SJCRH30 (cell line): Measurements from ENCODE around the gene RIC1. TPM values are rescaled to one million over a fixed set of nuclear protein-coding genes. Genes with fewer than 3 reads are reported as not detected.
"Not testable (repeated sequence)": the region's sequence is repeated elsewhere in the genome, so short reads cannot be mapped to it uniquely, and the experiment has no call there.

ENCODE experiments used
- DNase-seq, 2 experiments: peaks; one replicate each; pipeline ENCODE4 v3.0.0-alpha.2; 2015 to 2020
- H3K27ac ChIP-seq: fragments of 250-450 bp; sonication (Bioruptor Pico); 2 replicates; pipeline ENCODE4 v1.5.1; 2020; ENCODE audit warnings: mild to moderate bottlenecking, moderate library complexity
- H3K27me3 ChIP-seq: fragments of 250-450 bp; sonication (Bioruptor Pico); 2 replicates; pipeline ENCODE4 v1.5.1; 2020; ENCODE audit warnings: mild to moderate bottlenecking, moderate library complexity
- H3K36me3 ChIP-seq: fragments of 250-450 bp; sonication (Bioruptor Pico); 2 replicates; pipeline ENCODE4 v1.5.1; 2020; ENCODE audit warnings: mild to moderate bottlenecking, moderate library complexity
- H3K4me1 ChIP-seq: fragments of 250-450 bp; sonication (Bioruptor Pico); 2 replicates; pipeline ENCODE4 v1.5.1; 2020; ENCODE audit warnings: mild to moderate bottlenecking, moderate library complexity
- H3K4me3 ChIP-seq: fragments of 250-450 bp; sonication (Bioruptor Pico); 2 replicates; pipeline ENCODE4 v1.5.1; 2020; ENCODE audit warnings: mild to moderate bottlenecking, moderate library complexity
- H3K9me3 ChIP-seq: fragments of 250-450 bp; sonication (Bioruptor Pico); replicated peaks from 2 replicates; pipeline ENCODE4 v1.5.1; 2020; ENCODE audit warnings: mild to moderate bottlenecking, moderate library complexity
- total RNA-seq: library from RNA; depleted of rRNA; stranded (reverse); fragments of >200 nt; shearing (Covaris generic); gene quantifications from 2 replicates; pipeline ENCODE4 v1.2.3, GENCODE V29; 2014

Gene RIC1
- total RNA-seq, 1 experiment from 2014 or later = 30.9 TPM

GRCh38 chr9:5787759-5788302 is 158.9 kb downstream of the RIC1 start:
- H3K4me1 ChIP-seq = no peaks in the 10 kb centered on the region
- no peak for DNase-seq
- no peak overlapping the region for H3K4me3 ChIP-seq
- no peak overlapping the region for H3K27ac ChIP-seq
- H3K9me3 ChIP-seq = no peaks in the 10 kb centered on the region
- H3K36me3 ChIP-seq = no peaks in the 10 kb centered on the region
- H3K27me3 ChIP-seq = no peaks in the 10 kb centered on the region

GRCh38 chr9:5789489-5789888 is 160.6 kb downstream of the RIC1 start:
- DNase-seq = no peak
- H3K27me3 ChIP-seq = no peaks in the 10 kb centered on the region
- H3K36me3 ChIP-seq = no peaks in the 10 kb centered on the region
- H3K27ac ChIP-seq = no peak overlapping the region
- H3K9me3 ChIP-seq = no peaks in the 10 kb centered on the region
- H3K4me1 ChIP-seq = no peaks in the 10 kb centered on the region
- no peak overlapping the region for H3K4me3 ChIP-seq

GRCh38 chr9:5790923-5791322 is 162.0 kb downstream of the RIC1 start:
- Histone ChIP-seq H3K4me3 (no peak overlapping the region), H3K27ac (no peak overlapping the region)
- peak in 1 of 2 experiments; percentile 6 for DNase-seq

GRCh38 chr9:5791870-5792269 is 163.0 kb downstream of the RIC1 start:
- Histone ChIP-seq H3K36me3 (no peaks in the 10 kb centered on the region), H3K4me3 (no peak overlapping the region), H3K27ac (no peak overlapping the region), H3K27me3 (no peaks in the 10 kb centered on the region), H3K9me3 (no peaks in the 10 kb centered on the region), H3K4me1 (no peaks in the 10 kb centered on the region)
- DNase-seq = no peak

More at GRCh38 chr9:5790923-5791322, 162.0 kb downstream of the RIC1 start:
- Histone ChIP-seq H3K4me1 (no peaks in the 10 kb centered on the region), H3K27me3 (no peaks in the 10 kb centered on the region), H3K36me3 (no peaks in the 10 kb centered on the region), H3K9me3 (no peaks in the 10 kb centered on the region)

- no peak overlapping the region for H3K4me3 ChIP-seq
- H3K27ac ChIP-seq = no peak overlapping the region
- no peaks in the 10 kb centered on the region for H3K4me1 ChIP-seq
- H3K36me3 ChIP-seq = no peaks in the 10 kb centered on the region
- no peaks in the 10 kb centered on the region for H3K9me3 ChIP-seq
- DNase-seq = no peak
- H3K27me3 ChIP-seq = no peaks in the 10 kb centered on the region
Observed at GRCh38 chr9:5793812-5794211, 164.9 kb downstream of the RIC1 start.

- H3K4me3 ChIP-seq = no peak overlapping the region
- no peak overlapping the region for H3K27ac ChIP-seq
- H3K36me3 ChIP-seq = no peaks in the 10 kb centered on the region
- no peaks in the 10 kb centered on the region for H3K27me3 ChIP-seq
- H3K4me1 ChIP-seq = no peaks in the 10 kb centered on the region
- DNase-seq = no peak
- H3K9me3 ChIP-seq = no peaks in the 10 kb centered on the region
Observed at GRCh38 chr9:5796298-5796697, 167.4 kb downstream of the RIC1 start.

GRCh38 chr9:5798581-5798980 is 169.7 kb downstream of the RIC1 start:
- Histone ChIP-seq H3K4me1 (no peaks in the 10 kb centered on the region), H3K36me3 (peaks cover 3% of the 10 kb centered on the region; the same call in 1 of the 2 replicates), H3K9me3 (no peaks in the 10 kb centered on the region), H3K27ac (no peak overlapping the region), H3K4me3 (no peak overlapping the region), H3K27me3 (no peaks in the 10 kb centered on the region)
- DNase-seq = no peak

GRCh38 chr9:5799314-5799713 is 170.4 kb downstream of the RIC1 start:
- Histone ChIP-seq H3K4me3 (no peak overlapping the region), H3K27ac (no peak overlapping the region), H3K27me3 (no peaks in the 10 kb centered on the region), H3K36me3 (peaks cover 3% of the 10 kb centered on the region; the same call in 1 of the 2 replicates), H3K4me1 (no peaks in the 10 kb centered on the region), H3K9me3 (no peaks in the 10 kb centered on the region)
- peak in 1 of 2 experiments; percentile 28 for DNase-seq

- DNase-seq, H3K27ac ChIP-seq, H3K4me1 ChIP-seq, H3K9me3 ChIP-seq, H3K27me3 ChIP-seq, H3K36me3 ChIP-seq, H3K4me3 ChIP-seq: not testable (repeated sequence)
Observed at GRCh38 chr9:5800378-5800777, 171.5 kb downstream of the RIC1 start.

- peak in 1 of 2 experiments; percentile 3 for DNase-seq
- Histone ChIP-seq H3K9me3 (no peaks in the 10 kb centered on the region), H3K4me3 (no peak overlapping the region)
Observed at GRCh38 chr9:5800969-5801738, 172.2 kb downstream of the RIC1 start.

GRCh38 chr9:5801739-5802113 is 172.8 kb downstream of the RIC1 start:
- no peak for DNase-seq
- Histone ChIP-seq H3K27me3 (no peaks in the 10 kb centered on the region), H3K36me3 (peaks cover 3% of the 10 kb centered on the region; the same call in 1 of the 2 replicates), H3K27ac (no peak overlapping the region), H3K4me1 (no peaks in the 10 kb centered on the region), H3K9me3 (no peaks in the 10 kb centered on the region), H3K4me3 (no peak overlapping the region)

More at GRCh38 chr9:5800969-5801738, 172.2 kb downstream of the RIC1 start:
- Histone ChIP-seq H3K4me1 (no peaks in the 10 kb centered on the region), H3K27ac (no peak overlapping the region), H3K36me3 (peaks cover 3% of the 10 kb centered on the region; the same call in 1 of the 2 replicates), H3K27me3 (no peaks in the 10 kb centered on the region)

- H3K4me1 ChIP-seq = no peaks in the 10 kb centered on the region
- no peak for DNase-seq
- no peaks in the 10 kb centered on the region for H3K9me3 ChIP-seq
- H3K27ac ChIP-seq = no peak overlapping the region
- no peaks in the 10 kb centered on the region for H3K27me3 ChIP-seq
- H3K36me3 ChIP-seq = peaks cover 3% of the 10 kb centered on the region; the same call in 1 of the 2 replicates
- no peak overlapping the region for H3K4me3 ChIP-seq
Observed at GRCh38 chr9:5805478-5805877, 176.6 kb downstream of the RIC1 start.

- Histone ChIP-seq H3K36me3 (no peaks in the 10 kb centered on the region), H3K27ac (no peak overlapping the region), H3K27me3 (no peaks in the 10 kb centered on the region), H3K4me1 (no peaks in the 10 kb centered on the region), H3K9me3 (no peaks in the 10 kb centered on the region), H3K4me3 (no peak overlapping the region)
- DNase-seq = no peak
Observed at GRCh38 chr9:5811751-5812150, 182.8 kb downstream of the RIC1 start.

GRCh38 chr9:5813824-5814223 is 184.9 kb downstream of the RIC1 start:
- H3K27me3 ChIP-seq = no peaks in the 10 kb centered on the region
- H3K4me1 ChIP-seq = no peaks in the 10 kb centered on the region
- no peaks in the 10 kb centered on the region for H3K36me3 ChIP-seq
- no peak overlapping the region for H3K27ac ChIP-seq
- DNase-seq = no peak
- H3K9me3 ChIP-seq = no peaks in the 10 kb centered on the region
- no peak overlapping the region for H3K4me3 ChIP-seq

- H3K36me3 ChIP-seq = no peaks in the 10 kb centered on the region
- DNase-seq = no peak
- no peaks in the 10 kb centered on the region for H3K9me3 ChIP-seq
- no peak overlapping the region for H3K4me3 ChIP-seq
- no peaks in the 10 kb centered on the region for H3K27me3 ChIP-seq
- no peaks in the 10 kb centered on the region for H3K4me1 ChIP-seq
- H3K27ac ChIP-seq = no peak overlapping the region
Observed at GRCh38 chr9:5815461-5815860, 186.6 kb downstream of the RIC1 start.

GRCh38 chr9:5817862-5818261 is 189.0 kb downstream of the RIC1 start:
- Histone ChIP-seq H3K9me3 (no peaks in the 10 kb centered on the region), H3K27ac (no peak overlapping the region), H3K27me3 (no peaks in the 10 kb centered on the region), H3K4me3 (no peak overlapping the region), H3K4me1 (no peaks in the 10 kb centered on the region), H3K36me3 (no peaks in the 10 kb centered on the region)
- no peak for DNase-seq
